GM23248 (cell line): ENCODE results near the gene RRAS. TPM values are rescaled to one million over a fixed set of nuclear protein-coding genes. Genes with fewer than 3 reads are reported as not detected.

Experiments
- DNase-seq: peaks from one replicate; pipeline ENCODE4 v3.0.0-alpha.2; 2015
- H2AFZ ChIP-seq: fragments of 200-600 bp; sonication (generic); 2 replicates; pipeline ENCODE4 v1.6.1; 2016; ENCODE audit warnings: antibody characterized with exemption
- H3F3A ChIP-seq: fragments of 200-600 bp; sonication (generic); 2 replicates; pipeline ENCODE4 v1.6.1; 2016; ENCODE audit warnings: mild to moderate bottlenecking, antibody characterized with exemption, mixed run types; ENCODE audit not compliant: insufficient read depth
- H3K27ac ChIP-seq: fragments of 200-600 bp; sonication (generic); 2 replicates; pipeline ENCODE4 v1.5.1; 2016; ENCODE audit warnings: mild to moderate bottlenecking
- H3K27me3 ChIP-seq: fragments of 200-600 bp; sonication (generic); replicated peaks from 2 replicates; pipeline ENCODE4 v1.6.1; 2016; ENCODE audit warnings: mild to moderate bottlenecking; ENCODE audit not compliant: insufficient read depth
- H3K36me3 ChIP-seq: fragments of 200-600 bp; sonication (generic); 2 replicates; pipeline ENCODE4 v1.6.1; 2016; ENCODE audit warnings: low read depth, mild to moderate bottlenecking
- H3K4me1 ChIP-seq: fragments of 200-600 bp; sonication (generic); 2 replicates; pipeline ENCODE4 v1.6.1; 2016; ENCODE audit warnings: mild to moderate bottlenecking; ENCODE audit not compliant: insufficient read depth
- H3K4me2 ChIP-seq: fragments of 200-600 bp; sonication (generic); one replicate; pipeline ENCODE4 v1.6.1; 2016; ENCODE audit warnings: mild to moderate bottlenecking; ENCODE audit not compliant: unreplicated experiment
- H3K4me3 ChIP-seq: fragments of 200-600 bp; sonication (generic); 2 replicates; pipeline ENCODE4 v1.5.1; 2016; ENCODE audit warnings: mild to moderate bottlenecking
- H3K79me2 ChIP-seq: fragments of 200-600 bp; sonication (generic); 2 replicates; pipeline ENCODE4 v1.6.1; 2016; ENCODE audit warnings: mild to moderate bottlenecking; ENCODE audit not compliant: insufficient read depth
- H3K9ac ChIP-seq: fragments of 200-600 bp; sonication (generic); 2 replicates; pipeline ENCODE4 v1.6.1; 2016; ENCODE audit warnings: mild to moderate bottlenecking
- H3K9me2 ChIP-seq: fragments of 200-600 bp; sonication (generic); 2 replicates; pipeline ENCODE4 v1.6.1; 2016; ENCODE audit warnings: mixed run types, mild to moderate bottlenecking, moderate library complexity; ENCODE audit not compliant: insufficient read depth
- H3K9me3 ChIP-seq: fragments of 200-600 bp; sonication (generic); one replicate; pipeline ENCODE4 v1.6.1; 2017; ENCODE audit warnings: low read depth
- H4K20me1 ChIP-seq: fragments of 200-600 bp; sonication (generic); 2 replicates; pipeline ENCODE4 v1.6.0; 2016; ENCODE audit not compliant: insufficient read depth
- EZH2 ChIP-seq: fragments of 200-600 bp; sonication (generic); IDR thresholded peaks from 2 replicates; pipeline ENCODE4 v1.6.1; 2018; ENCODE audit warnings: antibody characterized with exemption, mild to moderate bottlenecking; ENCODE audit not compliant: insufficient read depth, poor library complexity, severe bottlenecking
- EZH2phosphoT487 ChIP-seq: fragments of 200-600 bp; sonication (generic); IDR thresholded peaks from 2 replicates; pipeline ENCODE4 v1.6.1; 2018; ENCODE audit warnings: antibody characterized with exemption, moderate library complexity, mild to moderate bottlenecking, low read depth; ENCODE audit not compliant: insufficient read depth
- WGBS, 2 experiments: methylation state at CpG; one replicate each; pipeline ENCODE4 v1.1.6; 2015 to 2017; ENCODE audit warnings: low lambda C conversion rate in 2 of 2, low coverage in 1 of 2; ENCODE audit errors: missing lambda C conversion rate in 2 of 2; 5-methylcytosine and 5-hydroxymethylcytosine counted together
- in situ Hi-C: fragments of 300-500 bp; cut with MboI; formaldehyde crosslinking; loops from 2 replicates; pipeline ENCODE4 v1.15.0; 2020
- polyA plus RNA-seq: library from polyadenylated mRNA; unstranded; fragments of >200 nt; fragmentation: Nextera tagmentation; extraction: Ambion mirVana; gene quantifications from 2 replicates; pipeline ENCODE4 v1.2.1, GENCODE V29; 2016
- total RNA-seq: library from RNA; depleted of rRNA; stranded (reverse); fragments of >200 nt; shearing (Covaris generic); gene quantifications from 2 replicates; pipeline ENCODE4 v1.2.3, GENCODE V29; 2014

Gene RRAS
- total and polyA plus RNA-seq, 2 experiments from 2014 or later: 116 to 337 TPM

DNA sequence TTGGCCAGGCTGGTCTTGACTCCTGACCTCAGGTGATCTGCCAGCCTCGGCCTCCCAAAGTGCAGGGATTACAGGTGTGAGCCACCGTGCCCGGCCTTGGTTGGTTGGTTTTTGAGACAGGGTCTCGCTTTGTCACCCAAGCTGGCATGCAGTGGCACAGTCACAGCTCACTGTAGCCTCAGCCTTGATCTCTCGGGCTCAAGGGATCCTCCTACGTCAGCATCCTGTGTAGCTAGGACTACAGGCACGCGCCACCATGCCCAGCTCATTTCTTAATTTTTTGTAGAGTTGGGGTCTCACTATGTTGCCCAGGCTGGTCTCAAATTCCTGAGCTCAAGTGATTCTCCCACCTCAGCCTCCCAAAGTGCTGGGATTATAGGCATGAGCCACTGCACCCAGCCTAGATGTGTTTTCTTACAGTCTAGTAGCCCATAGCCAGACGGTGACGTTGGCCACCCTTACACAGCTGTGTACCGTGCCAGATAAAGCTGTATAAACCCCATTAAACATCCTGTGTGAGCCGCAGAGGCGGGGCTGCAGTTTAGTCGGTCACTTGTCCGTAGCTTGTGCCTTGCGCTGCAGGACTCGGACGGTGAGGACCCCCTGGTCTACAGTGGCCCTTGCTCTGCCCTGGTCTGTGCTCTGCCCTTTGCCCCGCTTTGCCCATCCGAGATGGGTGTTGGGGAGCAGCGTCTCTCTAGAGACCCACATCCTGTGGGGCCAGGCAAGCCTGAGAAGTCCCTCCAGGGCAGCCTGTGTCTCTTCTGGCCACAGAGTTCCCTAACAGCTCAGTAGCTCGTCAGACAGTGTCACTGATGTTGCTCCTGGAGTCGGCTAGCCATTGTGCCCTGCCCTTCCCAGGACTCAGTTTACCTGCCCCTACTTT lies 15.9 kb upstream of the RRAS start:
- Histone ChIP-seq H3K79me2 (peaks cover 16% of the 10 kb centered on the region; the same call in 1 of the 2 replicates), H3K9me3 (no peaks in the 10 kb centered on the region), H3K27me3 (no peaks in the 10 kb centered on the region), H3K4me2 (no peak overlapping the region), H3K4me1 (no peaks in the 10 kb centered on the region), H3F3A (peaks cover 5% of the 10 kb centered on the region; the same call in 1 of the 2 replicates), H4K20me1 (no peaks in the 10 kb centered on the region), H3K27ac (no peak overlapping the region), H3K36me3 (peaks cover 5% of the 10 kb centered on the region; the same call in 1 of the 2 replicates), H2AFZ (no peak overlapping the region), H3K9me2 (no peaks in the 10 kb centered on the region), H3K9ac (no peak overlapping the region), H3K4me3 (no peak overlapping the region)
- in situ Hi-C loops: no loop called here
- WGBS, 2 experiments: 84 to 91% methylated on average over 23 of the region's 23 CpGs
- no peak for DNase-seq
- no peak for TF ChIP-seq EZH2phosphoT487
- no peak for TF ChIP-seq EZH2

DNA sequence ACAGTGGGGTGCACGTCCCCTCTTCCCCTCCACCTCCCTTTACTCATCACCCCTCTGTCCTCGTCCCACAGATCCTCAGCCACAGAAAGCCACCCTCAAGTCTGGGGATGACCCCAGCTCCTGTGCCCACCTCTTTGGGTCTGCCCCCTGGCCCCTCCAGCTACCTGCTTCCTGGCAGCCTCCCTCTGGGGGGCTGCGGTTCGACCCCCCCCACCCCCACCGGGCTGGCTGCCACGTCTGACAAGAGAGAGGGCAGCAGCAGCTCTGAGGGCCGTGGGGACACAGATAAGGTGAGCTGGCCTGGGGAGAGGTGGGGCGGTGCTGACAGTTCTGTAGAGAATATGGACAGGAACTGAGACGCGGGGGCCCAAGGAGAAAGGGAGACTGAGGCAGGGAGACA lies 14.6 kb upstream of the RRAS start:
- in situ Hi-C loops: no loop called here
- no peaks in the 10 kb centered on the region for H3K9me2 ChIP-seq
- no peaks in the 10 kb centered on the region for H3K36me3 ChIP-seq
- H3K27ac ChIP-seq: no peak overlapping the region
- H4K20me1 ChIP-seq: no peaks in the 10 kb centered on the region
- no peak for DNase-seq
- no peak overlapping the region for H3K4me3 ChIP-seq
- peaks cover 22% of the 10 kb centered on the region for H3K79me2 ChIP-seq
- H3K4me1 ChIP-seq: no peaks in the 10 kb centered on the region
- no peak overlapping the region for H3K9ac ChIP-seq
- H3K4me2 ChIP-seq: no peak overlapping the region
- no peaks in the 10 kb centered on the region for H3K27me3 ChIP-seq
- peaks cover 5% of the 10 kb centered on the region; the same call in 1 of the 2 replicates for H3F3A ChIP-seq
- WGBS, 2 experiments: 82 to 88% methylated on average over 8 to 10 of the region's 10 CpGs
- no peak overlapping the region for H2AFZ ChIP-seq
- H3K9me3 ChIP-seq: no peaks in the 10 kb centered on the region
- TF ChIP-seq EZH2phosphoT487 (no peak), EZH2 (no peak)

GRCh38 chr19:49653466-49653806 lies 13.5 kb upstream of the RRAS start:
- Histone ChIP-seq H3K27ac (no peak overlapping the region), H3K4me2 (no peak overlapping the region), H3K4me1 (no peaks in the 10 kb centered on the region), H4K20me1 (no peaks in the 10 kb centered on the region), H3K79me2 (peaks cover 34% of the 10 kb centered on the region), H3K9me3 (no peaks in the 10 kb centered on the region), H3K4me3 (no peak overlapping the region), H3K27me3 (no peaks in the 10 kb centered on the region), H3K36me3 (no peaks in the 10 kb centered on the region), H3F3A (peaks cover under 1% of the 10 kb centered on the region; the same call in 1 of the 2 replicates), H2AFZ (no peak overlapping the region), H3K9ac (no peak overlapping the region), H3K9me2 (no peaks in the 10 kb centered on the region)
- no peak for TF ChIP-seq EZH2phosphoT487
- TF ChIP-seq EZH2: no peak
- WGBS, 2 experiments: 85 to 94% methylated on average over 10 to 13 of the region's 13 CpGs
- in situ Hi-C loops: no loop called here
- no peak for DNase-seq

GRCh38 chr19:49652551-49653465 lies 12.9 kb upstream of the RRAS start:
- no peaks in the 10 kb centered on the region for H3K36me3 ChIP-seq
- 94 to 97% methylated on average over 43 to 58 of the region's 58 CpGs for WGBS, 2 experiments

More at GRCh38 chr19:49652551-49653465, 12.9 kb upstream of the RRAS start:
- DNase-seq: no peak
- Histone ChIP-seq H3K9ac (no peak overlapping the region), H3K4me1 (no peaks in the 10 kb centered on the region), H4K20me1 (no peaks in the 10 kb centered on the region), H3K9me3 (no peaks in the 10 kb centered on the region), H3F3A (no peaks in the 10 kb centered on the region), H3K4me2 (no peak overlapping the region), H3K79me2 (peaks cover 39% of the 10 kb centered on the region), H2AFZ (no peak overlapping the region), H3K27me3 (no peaks in the 10 kb centered on the region), H3K9me2 (no peaks in the 10 kb centered on the region), H3K4me3 (no peak overlapping the region), H3K27ac (no peak overlapping the region)
- TF ChIP-seq EZH2phosphoT487: no peak
- in situ Hi-C loops: no loop called here
